Hematopoietic multipotent progenitor cell treated with erythropoietin and hydrocortisone succinate and interleukin-3 and kit ligand, for 4 days (in vitro differentiated cells): Measurements from ENCODE around the gene C1orf56.
"Not testable (repeated sequence)": the region's sequence is repeated elsewhere in the genome, so short reads cannot be mapped to it uniquely, and the experiment has no call there.

Source experiments
- DNase-seq: peaks from one replicate; pipeline ENCODE4 v3.0.0-alpha.2; 2015

The C1orf56 gene

DNA sequence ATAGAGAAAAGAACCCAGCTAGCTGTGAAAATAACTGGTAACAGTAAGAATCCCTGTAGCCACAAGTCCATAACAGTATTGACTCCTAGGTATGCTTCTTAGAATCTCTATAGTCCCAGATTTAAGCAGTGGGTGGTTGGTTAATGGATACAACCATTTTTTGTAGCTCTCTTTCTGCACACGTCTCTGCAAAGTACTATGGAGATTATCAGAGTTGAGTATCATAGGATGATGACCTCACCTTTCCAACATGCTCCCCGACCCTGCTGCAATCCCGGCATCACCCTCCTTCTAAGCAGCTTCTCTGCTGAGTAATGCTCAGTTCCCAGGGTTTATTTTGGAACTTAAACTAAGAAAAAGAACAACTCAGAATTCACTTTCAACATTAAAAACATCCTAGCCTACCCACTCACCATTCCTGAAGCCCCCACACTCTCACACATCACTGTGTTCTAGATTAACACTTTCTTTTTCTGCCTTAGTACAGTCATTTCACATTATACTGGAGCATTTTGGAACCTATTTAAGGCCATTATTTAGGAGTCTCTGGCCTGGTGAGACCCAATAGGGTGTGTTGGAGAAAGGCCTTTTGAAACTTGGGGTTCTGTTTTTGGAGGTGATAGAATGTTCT, 15.3 kb downstream of the C1orf56 start:
- DNase-seq: no peak

DNA sequence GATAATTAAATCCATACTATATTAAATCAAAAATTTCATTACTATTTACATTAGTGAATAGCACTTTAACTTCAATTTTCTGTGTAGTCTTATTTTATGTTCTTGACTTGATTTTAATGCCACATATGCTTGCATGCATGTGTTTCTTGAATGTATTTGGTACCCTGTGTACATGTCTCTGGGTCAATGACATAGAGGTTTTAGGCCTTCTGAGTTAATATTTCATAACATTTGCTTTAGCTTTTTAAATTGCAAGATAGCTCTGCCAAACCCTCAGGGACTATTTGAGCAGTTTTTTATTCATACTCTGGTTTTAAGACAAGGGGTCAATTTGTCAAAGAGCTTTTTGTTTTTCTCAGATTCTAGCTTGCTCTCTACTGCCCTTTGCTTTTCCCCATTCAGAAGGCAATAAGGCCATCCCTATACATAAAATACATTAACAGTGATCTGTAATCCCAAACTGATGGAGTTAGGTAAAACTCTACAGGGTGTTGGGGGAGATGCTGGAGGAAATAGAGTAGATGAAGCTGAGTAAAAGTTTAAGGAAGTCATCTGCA, 17.6 kb downstream of the C1orf56 start:
- DNase-seq: no peak

DNA sequence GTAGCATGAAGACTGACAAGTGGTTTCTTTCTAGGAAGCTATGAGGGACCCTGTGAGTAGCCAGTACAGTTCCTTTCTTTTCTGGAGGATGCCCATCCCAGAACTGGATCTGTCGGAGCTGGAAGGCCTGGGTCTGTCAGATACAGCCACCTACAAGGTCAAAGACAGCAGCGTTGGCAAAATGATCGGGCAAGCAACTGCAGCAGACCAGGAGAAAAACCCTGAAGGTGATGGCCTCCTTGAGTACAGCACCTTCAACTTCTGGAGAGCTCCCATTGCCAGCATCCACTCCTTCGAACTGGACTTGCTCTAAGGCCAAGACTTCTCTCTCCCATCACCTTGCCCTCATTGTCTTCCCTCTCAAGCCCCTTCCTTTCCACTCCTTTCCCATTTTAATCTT, 19.6 kb downstream of the C1orf56 start:
- DNase-seq: no peak

DNA sequence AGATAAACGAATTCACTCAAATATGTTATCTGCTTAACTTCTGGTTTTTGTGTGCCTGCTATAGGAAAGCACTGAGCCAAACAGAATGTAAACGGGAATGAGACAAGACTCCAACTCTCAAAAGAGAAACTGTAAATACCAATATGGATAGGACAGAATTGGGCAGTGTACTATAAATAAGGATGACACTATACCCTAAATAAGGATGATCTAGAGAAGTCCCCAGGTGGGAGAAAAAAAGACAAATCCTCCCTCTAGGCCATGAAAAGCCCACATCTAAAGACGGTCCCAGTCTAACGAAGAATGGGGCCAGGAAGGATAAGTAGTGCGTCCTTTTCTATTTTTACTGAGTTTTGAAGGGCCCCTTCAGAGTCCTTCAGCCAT, 21.5 kb downstream of the C1orf56 start:
- DNase-seq: no peak

DNA sequence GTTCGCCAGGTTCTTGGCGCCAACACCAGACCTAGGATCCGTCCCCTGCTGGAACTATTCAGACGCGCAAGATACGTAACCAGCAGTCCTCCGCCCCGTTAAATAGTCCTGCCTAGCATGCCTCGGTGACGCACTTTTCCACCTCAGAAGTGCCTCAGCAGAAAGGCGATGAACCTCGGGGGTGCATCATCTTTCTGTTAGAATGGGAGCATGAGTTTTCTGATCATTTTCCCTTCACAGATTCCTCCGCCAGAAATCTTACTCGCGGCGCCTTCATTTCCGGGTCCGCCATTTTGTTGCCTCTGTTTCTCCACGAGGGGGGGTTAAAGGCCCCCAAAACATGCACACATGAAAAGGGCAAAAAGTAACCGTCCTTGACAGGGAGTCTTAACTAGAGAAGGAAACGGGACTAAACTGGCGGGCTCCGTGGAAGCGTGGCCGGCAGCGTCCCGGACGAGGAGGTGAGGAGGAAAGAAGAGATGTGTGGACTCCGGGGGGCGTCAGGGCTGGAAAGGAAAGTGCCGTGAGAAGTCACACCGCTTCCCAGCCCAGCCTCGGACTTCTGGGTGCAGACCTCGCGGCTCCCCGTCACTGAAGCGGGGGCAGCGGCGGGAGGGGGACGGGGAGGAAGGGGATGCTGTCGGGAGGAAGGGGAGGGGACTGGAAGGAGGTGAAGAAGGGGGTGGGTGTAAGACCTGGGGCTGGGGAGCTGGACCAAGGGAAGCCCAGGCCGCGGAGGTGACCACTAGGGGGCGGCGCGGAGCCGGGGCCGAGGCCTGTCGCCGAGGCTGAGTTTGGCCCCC, 23.1 kb downstream of the C1orf56 start, which contains the start of gene GABPB2:
Gene GABPB2, plus strand, starts transcription at position 288 of the 803 bp plus-strand sequence. CDS start 17,429 bp downstream, outside the sequence.
- peak; percentile 97 for DNase-seq

DNA sequence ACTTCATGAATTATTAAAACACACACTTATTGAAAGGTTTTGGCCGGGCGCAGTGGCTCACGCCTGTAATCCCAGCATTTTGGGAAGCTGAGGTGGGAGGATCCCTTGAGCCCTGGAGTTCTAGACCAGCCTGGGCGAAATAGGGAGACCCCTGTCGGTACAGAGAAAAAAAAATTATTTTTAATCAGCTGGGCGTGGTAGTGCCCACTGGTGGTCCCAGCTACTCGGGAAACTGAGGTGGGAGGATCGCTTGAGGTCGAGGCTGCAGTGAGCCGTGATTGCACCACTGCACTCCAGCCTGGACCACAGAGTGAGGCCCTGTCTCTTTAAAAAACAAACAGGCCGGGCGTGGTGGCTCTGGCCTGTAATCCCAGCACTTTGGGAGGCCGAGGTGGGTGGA, 24.7 kb downstream of the C1orf56 start:
- DNase-seq: no peak

DNA sequence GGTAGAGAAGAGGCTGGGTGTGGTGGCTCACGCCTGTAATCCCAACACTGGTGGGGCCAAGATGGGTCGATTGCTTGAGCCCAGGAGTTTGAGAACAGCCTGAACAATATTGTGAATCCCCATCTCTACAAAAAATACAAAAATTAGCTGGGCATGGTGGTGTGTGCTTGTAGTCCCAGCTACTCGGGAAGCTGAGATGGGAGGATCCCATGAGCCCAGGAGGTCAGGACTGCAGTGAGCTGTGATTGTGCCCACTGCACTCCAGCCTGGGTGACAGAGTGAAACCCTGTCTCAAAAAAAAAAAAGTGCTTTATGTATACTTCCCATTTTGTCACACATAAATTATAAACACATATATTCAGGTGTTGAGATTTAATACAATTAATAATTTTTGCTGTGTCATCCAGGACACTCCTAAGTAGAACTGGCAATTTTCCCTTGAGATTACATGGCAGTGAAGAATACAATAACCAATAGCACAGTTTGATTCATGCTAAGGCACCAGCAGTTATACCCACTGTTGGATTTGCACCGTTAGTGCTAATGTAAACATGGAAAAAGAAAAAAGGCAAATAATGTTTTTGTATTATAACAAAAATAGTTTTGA, 38.5 kb downstream of the C1orf56 start:
- DNase-seq: no peak

DNA sequence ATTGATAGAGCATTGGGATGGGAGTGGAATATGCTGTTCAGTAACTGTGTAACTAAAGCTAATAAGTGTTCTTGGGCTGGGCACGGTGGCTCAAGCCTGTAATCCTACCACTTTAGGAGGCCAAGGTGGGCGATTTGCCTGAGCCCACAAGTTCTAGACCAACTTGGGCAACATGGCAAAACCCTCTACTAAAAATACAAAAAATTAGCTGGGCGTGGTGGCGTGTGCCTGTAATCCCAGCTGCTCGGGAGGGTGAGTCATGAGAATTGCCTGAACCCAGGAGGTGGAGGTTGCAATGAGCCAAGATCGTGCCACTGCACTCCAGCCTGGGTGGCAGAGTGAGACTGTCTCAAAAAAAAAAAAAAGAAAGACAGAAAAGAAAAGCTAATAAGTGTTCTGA, 49.9 kb downstream of the C1orf56 start:
- not testable (repeated sequence) for DNase-seq

DNA sequence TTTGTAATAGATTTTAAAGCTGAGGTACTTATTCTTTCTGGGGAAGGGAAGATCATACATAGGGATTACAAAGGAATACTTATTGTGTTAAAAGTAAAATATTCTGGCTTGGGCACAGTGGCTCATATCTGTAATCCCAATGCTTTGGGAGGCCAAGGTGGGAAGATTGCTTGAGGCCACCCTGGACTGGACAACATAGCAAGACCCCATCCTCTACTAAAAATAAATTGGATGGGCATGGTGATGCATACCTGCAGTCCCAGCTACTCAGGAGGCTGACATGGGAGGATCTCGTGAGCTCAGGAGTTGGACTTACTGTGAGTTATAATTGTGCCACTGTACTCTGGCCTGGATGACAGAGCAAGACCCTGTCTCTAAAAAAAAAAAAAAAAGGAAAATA, 50.6 kb downstream of the C1orf56 start:
- no peak for DNase-seq
